WI38 (cell line): ENCODE results near the gene CFAP221.

Experiments
- H3K4me3 ChIP-seq: 2 replicates; pipeline ENCODE4 v1.5.1; 2011; ENCODE audit warnings: low read depth, mild to moderate bottlenecking, control low read depth, low read length
- TF ChIP-seq, protein P1 (sequence below): IDR thresholded peaks from 2 replicates; pipeline ENCODE4 v1.5.1; 2012; ENCODE audit warnings: low read depth, mild to moderate bottlenecking, control low read depth, low read length

The CFAP221 gene

GRCh38 chr2:119684518-119684917, 140.3 kb downstream of the CFAP221 start:
- TF ChIP-seq, protein P1, sequence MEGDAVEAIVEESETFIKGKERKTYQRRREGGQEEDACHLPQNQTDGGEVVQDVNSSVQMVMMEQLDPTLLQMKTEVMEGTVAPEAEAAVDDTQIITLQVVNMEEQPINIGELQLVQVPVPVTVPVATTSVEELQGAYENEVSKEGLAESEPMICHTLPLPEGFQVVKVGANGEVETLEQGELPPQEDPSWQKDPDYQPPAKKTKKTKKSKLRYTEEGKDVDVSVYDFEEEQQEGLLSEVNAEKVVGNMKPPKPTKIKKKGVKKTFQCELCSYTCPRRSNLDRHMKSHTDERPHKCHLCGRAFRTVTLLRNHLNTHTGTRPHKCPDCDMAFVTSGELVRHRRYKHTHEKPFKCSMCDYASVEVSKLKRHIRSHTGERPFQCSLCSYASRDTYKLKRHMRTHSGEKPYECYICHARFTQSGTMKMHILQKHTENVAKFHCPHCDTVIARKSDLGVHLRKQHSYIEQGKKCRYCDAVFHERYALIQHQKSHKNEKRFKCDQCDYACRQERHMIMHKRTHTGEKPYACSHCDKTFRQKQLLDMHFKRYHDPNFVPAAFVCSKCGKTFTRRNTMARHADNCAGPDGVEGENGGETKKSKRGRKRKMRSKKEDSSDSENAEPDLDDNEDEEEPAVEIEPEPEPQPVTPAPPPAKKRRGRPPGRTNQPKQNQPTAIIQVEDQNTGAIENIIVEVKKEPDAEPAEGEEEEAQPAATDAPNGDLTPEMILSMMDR, result no peak
- no peak overlapping the region for H3K4me3 ChIP-seq

GRCh38 chr2:119688616-119689015, 144.4 kb downstream of the CFAP221 start:
- TF ChIP-seq, protein P1, result no peak
- no peak overlapping the region for H3K4me3 ChIP-seq

DNA sequence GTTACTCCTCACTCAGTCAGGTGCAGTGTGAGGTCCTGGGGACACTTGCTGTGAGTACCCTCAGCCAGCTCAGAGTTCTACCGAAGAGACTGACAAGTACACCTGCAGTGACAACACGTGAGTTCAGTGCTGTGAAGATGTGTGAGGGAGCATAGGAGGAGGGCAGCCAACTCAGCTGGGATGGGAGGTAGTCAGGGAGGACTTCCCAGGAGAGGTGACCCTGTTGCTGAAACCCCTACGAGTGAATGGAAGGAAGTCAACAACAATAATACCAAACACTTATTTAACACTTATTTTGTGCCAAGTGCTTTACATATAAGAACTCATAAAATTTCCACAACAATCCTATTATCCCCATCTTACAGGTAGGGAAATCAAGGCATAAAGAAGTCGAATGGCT, 145.0 kb downstream of the CFAP221 start:
- TF ChIP-seq, protein P1, result no peak
- H3K4me3 ChIP-seq, result no peak overlapping the region

DNA sequence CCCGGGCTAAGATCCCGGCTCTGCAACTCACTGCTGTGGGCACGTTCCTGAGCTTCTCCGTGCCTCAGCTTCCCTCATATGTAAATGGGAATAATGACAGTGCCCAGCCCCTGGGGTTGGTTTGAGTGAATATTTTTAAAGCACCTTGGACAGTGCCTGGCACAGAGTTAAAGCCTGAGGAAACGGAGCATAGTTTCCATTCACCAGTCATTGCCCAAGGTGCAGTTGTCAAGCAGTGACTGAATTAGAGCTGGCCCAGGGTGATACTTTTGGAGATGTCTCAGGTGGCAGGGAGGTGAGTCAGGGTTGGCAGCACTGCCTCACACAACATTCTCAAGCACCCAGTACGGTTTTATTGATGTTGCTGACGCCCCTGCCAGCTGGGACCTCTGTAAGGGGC, 146.9 kb downstream of the CFAP221 start:
- TF ChIP-seq, protein P1, result no peak
- H3K4me3 ChIP-seq, result no peak overlapping the region

DNA sequence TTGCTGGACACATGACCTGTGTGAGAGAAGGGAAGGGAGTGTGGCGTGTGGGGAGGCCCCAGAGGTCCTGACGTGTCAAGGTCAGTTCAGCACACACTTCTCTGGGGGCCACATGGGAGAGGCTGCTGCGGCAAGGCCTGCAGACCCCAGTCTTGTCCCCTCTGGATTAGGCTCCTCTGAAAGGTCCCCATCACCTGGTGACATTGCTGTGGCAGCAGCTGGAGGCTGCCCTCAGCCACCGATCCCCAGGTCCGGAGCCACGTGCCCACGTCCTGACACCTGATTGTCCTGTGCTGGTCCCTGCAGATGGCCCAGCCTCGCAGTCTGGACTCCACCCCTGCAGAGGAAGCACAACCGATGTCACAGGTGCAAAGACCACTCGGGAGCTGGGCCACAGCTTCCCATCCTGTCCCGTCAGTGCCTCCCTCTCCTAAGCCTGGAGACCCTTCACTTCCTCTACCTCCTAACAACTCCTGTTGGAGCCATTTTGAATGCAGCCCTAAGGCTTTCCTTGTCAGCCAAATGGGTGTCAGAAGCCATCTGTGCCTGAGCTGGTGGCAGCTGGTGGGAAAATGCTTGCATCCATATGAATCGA, 147.5 kb downstream of the CFAP221 start:
- no peak overlapping the region for H3K4me3 ChIP-seq
- TF ChIP-seq, protein P1, result no peak

- no peak overlapping the region for H3K4me3 ChIP-seq
- TF ChIP-seq, protein P1, result no peak
Observed at GRCh38 chr2:119692310-119692709, 148.1 kb downstream of the CFAP221 start.

DNA sequence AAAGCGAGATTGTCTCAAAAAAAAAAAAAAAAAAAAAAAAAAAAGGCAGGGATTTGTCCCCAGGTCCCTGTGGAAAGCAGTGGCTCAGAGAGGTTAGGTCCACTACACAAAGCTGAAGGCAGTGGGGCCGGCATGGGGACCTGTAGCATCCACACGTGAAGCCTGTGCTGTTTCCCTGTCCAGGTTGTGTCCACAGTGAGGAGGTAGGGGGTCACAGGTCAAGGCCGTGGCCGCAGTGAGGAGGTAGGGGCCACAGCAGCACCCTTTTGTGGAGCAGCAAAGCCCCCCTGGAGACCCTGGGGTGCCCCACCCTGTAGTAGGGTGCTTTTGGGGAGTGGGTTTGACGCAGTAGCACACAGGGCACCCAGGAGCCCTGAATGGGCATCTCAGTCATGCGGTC, 148.7 kb downstream of the CFAP221 start:
- no peak overlapping the region for H3K4me3 ChIP-seq
- TF ChIP-seq, protein P1, result no peak
